Osteoblast (primary cell): ENCODE measurements around the gene KCNIP3. TPM values are rescaled to one million over a fixed set of nuclear protein-coding genes. Genes with fewer than 3 reads are reported as not detected.
A peak's percentile ranks its signal among the peaks of the same experiment; 100 is the strongest.

Experiments used
- DNase-seq: peaks from one replicate; pipeline ENCODE4 v3.0.0; 2011; ENCODE audit warnings: low spot score, mixed read lengths; ENCODE audit not compliant: insufficient read length; ENCODE audit errors: missing footprints
- H2AFZ ChIP-seq: 2 replicates; pipeline ENCODE4 v1.6.0; 2011; ENCODE audit warnings: mild to moderate bottlenecking, low read length
- H3K27ac ChIP-seq: 2 replicates; pipeline ENCODE4 v1.5.1; 2011; ENCODE audit warnings: mild to moderate bottlenecking, low read depth, low read length, moderate library complexity
- H3K27me3 ChIP-seq: 2 replicates; pipeline ENCODE4 v1.6.0; 2012; ENCODE audit warnings: mild to moderate bottlenecking, control low read depth, inconsistent platforms, low read length, moderate library complexity; ENCODE audit not compliant: insufficient read depth
- H3K36me3 ChIP-seq: 2 replicates; pipeline ENCODE4 v1.5.1; 2011; ENCODE audit warnings: mild to moderate bottlenecking, low read length, control low read depth, moderate library complexity; ENCODE audit not compliant: insufficient read depth
- H3K4me1 ChIP-seq: 2 replicates; pipeline ENCODE4 v1.5.1; 2011; ENCODE audit warnings: mild to moderate bottlenecking, low read length, control low read depth, moderate library complexity; ENCODE audit not compliant: insufficient read depth
- H3K4me2 ChIP-seq: 2 replicates; pipeline ENCODE4 v1.6.0; 2011; ENCODE audit warnings: mild to moderate bottlenecking, low read length; ENCODE audit not compliant: insufficient read depth
- H3K4me3 ChIP-seq: fragments of 200-600 bp; sonication (generic); 3 replicates; pipeline ENCODE4 v1.5.1; 2012; ENCODE audit warnings: mild to moderate bottlenecking, low read length, inconsistent platforms; ENCODE audit not compliant: insufficient read depth
- H3K79me2 ChIP-seq: 2 replicates; pipeline ENCODE4 v1.6.0; 2012; ENCODE audit warnings: mild to moderate bottlenecking, low read length, control low read depth, inconsistent platforms; ENCODE audit not compliant: insufficient read depth
- H3K9me3 ChIP-seq: 2 replicates; pipeline ENCODE4 v1.5.1; 2011; ENCODE audit warnings: low read depth, low read length, control low read depth
- H4K20me1 ChIP-seq: 2 replicates; pipeline ENCODE4 v1.6.0; 2012; ENCODE audit warnings: mild to moderate bottlenecking, low read length, control low read depth; ENCODE audit not compliant: insufficient read depth
- CTCF ChIP-seq: IDR thresholded peaks from 2 replicates; pipeline ENCODE4 v1.5.1; 2011; ENCODE audit warnings: mild to moderate bottlenecking, low read depth, low read length, moderate library complexity; ENCODE audit errors: extremely low read depth
- total RNA-seq: library from RNA; depleted of rRNA; stranded (reverse); fragments of >200 nt; gene quantifications from 2 replicates; pipeline ENCODE4 v1.2.3, GENCODE V29; 2012

Gene KCNIP3
- total RNA-seq, 1 donor: under 0.01 TPM

- no peak for TF ChIP-seq CTCF
- Histone ChIP-seq H3K4me1 (no peaks in the 10 kb centered on the region), H3K79me2 (no peaks in the 10 kb centered on the region), H3K4me2 (no peak overlapping the region), H3K27me3 (no peaks in the 10 kb centered on the region), H2AFZ (no peak overlapping the region), H4K20me1 (no peaks in the 10 kb centered on the region), H3K27ac (no peak overlapping the region), H3K9me3 (no peaks in the 10 kb centered on the region), H3K4me3 (no peak overlapping the region), H3K36me3 (no peaks in the 10 kb centered on the region)
- DNase-seq: peak; percentile 45
Observed at GRCh38 chr2:95374451-95374920, 77.3 kb downstream of the KCNIP3 start.

- no peaks in the 10 kb centered on the region for H3K9me3 ChIP-seq
- no peak for TF ChIP-seq CTCF
- peak; percentile 79 for DNase-seq
Observed at GRCh38 chr2:95374921-95375471, 77.8 kb downstream of the KCNIP3 start.

GRCh38 chr2:95375532-95376150 lies 78.5 kb downstream of the KCNIP3 start:
- no peak for DNase-seq
- Histone ChIP-seq H3K79me2 (no peaks in the 10 kb centered on the region), H3K27me3 (no peaks in the 10 kb centered on the region), H2AFZ (no peak overlapping the region), H3K4me2 (no peak overlapping the region), H3K4me1 (no peaks in the 10 kb centered on the region), H3K9me3 (no peaks in the 10 kb centered on the region), H3K36me3 (no peaks in the 10 kb centered on the region), H3K4me3 (no peak overlapping the region), H4K20me1 (no peaks in the 10 kb centered on the region), H3K27ac (no peak overlapping the region)
- TF ChIP-seq CTCF: no peak

More at GRCh38 chr2:95374921-95375471, 77.8 kb downstream of the KCNIP3 start:
- H3K27me3 ChIP-seq: no peaks in the 10 kb centered on the region
- H2AFZ ChIP-seq: no peak overlapping the region
- H3K36me3 ChIP-seq: no peaks in the 10 kb centered on the region
- H4K20me1 ChIP-seq: no peaks in the 10 kb centered on the region
- H3K27ac ChIP-seq: no peak overlapping the region
- H3K4me3 ChIP-seq: no peak overlapping the region
- no peaks in the 10 kb centered on the region for H3K4me1 ChIP-seq
- no peaks in the 10 kb centered on the region for H3K79me2 ChIP-seq
- H3K4me2 ChIP-seq: no peak overlapping the region

- Histone ChIP-seq H3K79me2 (no peaks in the 10 kb centered on the region), H4K20me1 (no peaks in the 10 kb centered on the region), H3K4me1 (no peaks in the 10 kb centered on the region), H3K27me3 (no peaks in the 10 kb centered on the region), H2AFZ (no peak overlapping the region), H3K4me2 (no peak overlapping the region), H3K9me3 (no peaks in the 10 kb centered on the region), H3K27ac (no peak overlapping the region), H3K4me3 (no peak overlapping the region), H3K36me3 (no peaks in the 10 kb centered on the region)
- no peak for TF ChIP-seq CTCF
- DNase-seq: no peak
Observed at GRCh38 chr2:95376311-95377215, 79.4 kb downstream of the KCNIP3 start.
